Endodermal cell (in vitro differentiated cells): Measurements from ENCODE around the gene CDC42BPG. TPM values are rescaled to one million over a fixed set of nuclear protein-coding genes. Genes with fewer than 3 reads are reported as not detected.
A peak's percentile ranks its signal among the peaks of the same experiment; 100 is the strongest.

Source experiments
- DNase-seq: peaks from one replicate; pipeline ENCODE4 v3.0.0-alpha.2; 2017
- H3K27ac ChIP-seq: 2 replicates; pipeline ENCODE4 v1.5.1; 2013; ENCODE audit warnings: mild to moderate bottlenecking, low read depth, low read length, moderate library complexity
- H3K27me3 ChIP-seq: 2 replicates; pipeline ENCODE4 v1.6.1; 2013; ENCODE audit warnings: mild to moderate bottlenecking, low read length, moderate library complexity; ENCODE audit not compliant: insufficient read depth, control insufficient read depth, poor library complexity, severe bottlenecking
- H3K36me3 ChIP-seq: 2 replicates; pipeline ENCODE4 v1.7.0; 2013; ENCODE audit warnings: mild to moderate bottlenecking, low read length, moderate library complexity; ENCODE audit not compliant: control insufficient read depth, insufficient read depth
- H3K4me1 ChIP-seq: one replicate; pipeline ENCODE4 v1.7.0; 2013; ENCODE audit warnings: low read length; ENCODE audit not compliant: control insufficient read depth, insufficient read depth
- H3K4me3 ChIP-seq: 2 replicates; pipeline ENCODE4 v1.5.1; 2013; ENCODE audit warnings: mild to moderate bottlenecking, low read length, moderate library complexity
- H3K9ac ChIP-seq: 2 replicates; pipeline ENCODE4 v1.6.1; 2013; ENCODE audit warnings: mild to moderate bottlenecking, low read length, moderate library complexity; ENCODE audit not compliant: poor library complexity, severe bottlenecking; ENCODE audit errors: extremely low read depth
- H3K9me3 ChIP-seq: 2 replicates; pipeline ENCODE4 v1.6.1; 2013; ENCODE audit warnings: mild to moderate bottlenecking, low read length, moderate library complexity; ENCODE audit not compliant: control insufficient read depth
- H3K27ac Mint-ChIP-seq: 2 replicates; pipeline ENCODE4 v1.8.0; 2020; ENCODE audit warnings: mixed read lengths
- H3K27me3 Mint-ChIP-seq: 2 replicates; pipeline ENCODE4 v1.8.0; 2021; ENCODE audit warnings: mild to moderate bottlenecking, mixed read lengths; ENCODE audit not compliant: insufficient read depth
- H3K36me3 Mint-ChIP-seq: 2 replicates; pipeline ENCODE4 v1.8.0; 2020; ENCODE audit warnings: low read depth, mixed read lengths
- H3K4me1 Mint-ChIP-seq: 2 replicates; pipeline ENCODE4 v1.8.0; 2020; ENCODE audit warnings: mixed read lengths
- H3K4me3 Mint-ChIP-seq: 2 replicates; pipeline ENCODE4 v1.8.0; 2020; ENCODE audit warnings: mild to moderate bottlenecking, moderate library complexity, mixed read lengths
- H3K9me3 Mint-ChIP-seq: 2 replicates; pipeline ENCODE4 v1.8.0; 2020; ENCODE audit warnings: mild to moderate bottlenecking, mixed read lengths
- CTCF ChIP-seq: fragments of 200-600 bp; sonication (generic); conservative IDR thresholded peaks from 2 replicates; pipeline ENCODE4 v1.5.0; 2021; ENCODE audit warnings: antibody characterized with exemption, mild to moderate bottlenecking
- WGBS, 2 experiments: methylation state at CpG; one replicate each; pipeline versions ENCODE4 v1.1.5 to v1.1.7; 2013; ENCODE audit warnings: missing lambda C conversion rate in 2 of 2, mixed read lengths in 1 of 2; ENCODE audit not compliant: insufficient coverage in 1 of 2, insufficient read length in 1 of 2; 5-methylcytosine and 5-hydroxymethylcytosine counted together
- total RNA-seq, 2 donors: library from RNA; stranded (reverse); fragmentation: NEBNext Ultra II Directional in 1 of 2; extraction: Animal tissue kit (Norgen Biotek cat#: 25700) in 1 of 2; gene quantifications; 2 replicates in 1 of 2; 3 replicates in 1 of 2; pipeline ENCODE4 v1.2.1, GENCODE V29; 2021

The CDC42BPG gene
- total RNA-seq, 2 donors from 2014 or later: 11.1 to 12.6 TPM

- no peak overlapping the region for H3K4me3 Mint-ChIP-seq
- Histone ChIP-seq H3K36me3 (peaks cover 17% of the 10 kb centered on the region), H3K27me3 (no peaks in the 10 kb centered on the region), H3K9me3 (no peaks in the 10 kb centered on the region), H3K4me3 (no peak overlapping the region), H3K4me1 (no peaks in the 10 kb centered on the region), H3K9ac (no peak overlapping the region), H3K27ac (no peak overlapping the region)
- no peaks in the 10 kb centered on the region for H3K9me3 Mint-ChIP-seq
- DNase-seq: no peak
- H3K36me3 Mint-ChIP-seq: peaks cover 11% of the 10 kb centered on the region
- TF ChIP-seq CTCF: no peak
- WGBS, 2 experiments: 92 to 96% methylated on average over 7 to 24 of the region's 24 CpGs
- H3K4me1 Mint-ChIP-seq: peaks cover 15% of the 10 kb centered on the region
- no peak overlapping the region for H3K27ac Mint-ChIP-seq
- H3K27me3 Mint-ChIP-seq: no peaks in the 10 kb centered on the region
Measured at GRCh38 chr11:64852804-64853509, 8.5 kb upstream of the CDC42BPG start.

GRCh38 chr11:64851831-64852351 is 7.4 kb upstream of the CDC42BPG start:
- Histone ChIP-seq H3K9ac (no peak overlapping the region), H3K36me3 (peaks cover 12% of the 10 kb centered on the region), H3K4me3 (no peak overlapping the region), H3K27me3 (no peaks in the 10 kb centered on the region), H3K4me1 (no peaks in the 10 kb centered on the region), H3K9me3 (no peaks in the 10 kb centered on the region), H3K27ac (no peak overlapping the region)
- TF ChIP-seq CTCF: no peak
- no peaks in the 10 kb centered on the region for H3K27me3 Mint-ChIP-seq
- peaks cover 16% of the 10 kb centered on the region for H3K4me1 Mint-ChIP-seq
- 91 to 96% methylated on average over 6 to 8 of the region's 8 CpGs for WGBS, 2 experiments
- no peak overlapping the region for H3K4me3 Mint-ChIP-seq
- H3K36me3 Mint-ChIP-seq: peaks cover 11% of the 10 kb centered on the region
- H3K9me3 Mint-ChIP-seq: no peaks in the 10 kb centered on the region
- peak overlapping the region; percentile 19 for H3K27ac Mint-ChIP-seq
- DNase-seq: no peak

- Histone ChIP-seq H3K27me3 (no peaks in the 10 kb centered on the region), H3K9me3 (no peaks in the 10 kb centered on the region), H3K4me3 (no peak overlapping the region), H3K36me3 (peaks cover 12% of the 10 kb centered on the region), H3K27ac (peak overlapping the region; percentile 24), H3K4me1 (no peaks in the 10 kb centered on the region), H3K9ac (no peak overlapping the region)
- peaks cover 11% of the 10 kb centered on the region for H3K36me3 Mint-ChIP-seq
- peaks cover 17% of the 10 kb centered on the region for H3K4me1 Mint-ChIP-seq
- no peak overlapping the region for H3K27ac Mint-ChIP-seq
- no peaks in the 10 kb centered on the region for H3K27me3 Mint-ChIP-seq
- DNase-seq: peak; percentile 80
- peak; percentile 59 for TF ChIP-seq CTCF
- H3K4me3 Mint-ChIP-seq: no peak overlapping the region
- WGBS, 2 experiments: 72 to 91% methylated on average over 9 to 13 of the region's 13 CpGs
- no peaks in the 10 kb centered on the region for H3K9me3 Mint-ChIP-seq
Measured at GRCh38 chr11:64850979-64851567, 6.6 kb upstream of the CDC42BPG start.
